HepG2 (cell line): Measurements from ENCODE around the gene ARID5B. TPM values are rescaled to one million over a fixed set of nuclear protein-coding genes. Genes with fewer than 3 reads are reported as not detected.

ENCODE experiments used
- ADNP ChIP-seq: sonication (generic); formaldehyde crosslinking; IDR thresholded peaks from 2 replicates; pipeline ENCODE4 v1.4.0; 2020; ENCODE audit warnings: missing genetic modification reagents
- ATF1 ChIP-seq: IDR thresholded peaks from 2 replicates; pipeline ENCODE4 v1.6.1; 2016; ENCODE audit warnings: mild to moderate bottlenecking, control low read depth
- EP300 ChIP-seq, 3 experiments: sonication (generic) in 1 of 3; formaldehyde crosslinking in 1 of 3; IDR thresholded peaks; 2 replicates each; pipeline versions ENCODE4 v1.5.1 to v1.6.1; 2011 to 2020; ENCODE audit warnings: low read depth in 2 of 3, low read length in 2 of 3, borderline replicate concordance in 1 of 3, improper control_type of control experiment in 1 of 3, mild to moderate bottlenecking in 1 of 3, missing genetic modification reagents in 1 of 3, moderate library complexity in 1 of 3
- FOXA3 ChIP-seq: IDR thresholded peaks from 2 replicates; pipeline ENCODE4 v1.6.1; 2016; ENCODE audit warnings: missing genetic modification reagents, missing compliant biosample characterization
- HOXA9 ChIP-seq: sonication (generic); formaldehyde crosslinking; IDR thresholded peaks from 2 replicates; pipeline ENCODE4 v1.8.1; 2022; ENCODE audit warnings: missing genetic modification reagents, mild to moderate bottlenecking, moderate library complexity, borderline replicate concordance
- MIER3 ChIP-seq: IDR thresholded peaks from 2 replicates; pipeline ENCODE4 v1.6.1; 2016; ENCODE audit warnings: missing compliant biosample characterization, borderline replicate concordance
- TARDBP ChIP-seq: sonication (generic); formaldehyde crosslinking; IDR thresholded peaks from 2 replicates; pipeline ENCODE4 v1.8.0; 2022; ENCODE audit warnings: mild to moderate bottlenecking, missing genetic modification reagents
- THAP11 ChIP-seq: IDR thresholded peaks from 2 replicates; pipeline ENCODE4 v1.6.1; 2016; ENCODE audit warnings: missing biosample characterization, missing genetic modification reagents
- YEATS4 ChIP-seq: sonication (generic); formaldehyde crosslinking; IDR thresholded peaks from 2 replicates; pipeline ENCODE4 v1.4.0; 2020; ENCODE audit warnings: missing genetic modification reagents, borderline replicate concordance
- ZKSCAN1 ChIP-seq: fragments of 150-350 bp; IDR thresholded peaks from 2 replicates; pipeline ENCODE4 v1.6.1; 2014; ENCODE audit warnings: low read length
- ZNF350 ChIP-seq: sonication (generic); formaldehyde crosslinking; IDR thresholded peaks from 2 replicates; pipeline ENCODE4 v1.4.0; 2020; ENCODE audit warnings: mild to moderate bottlenecking, low read depth, missing genetic modification reagents, borderline replicate concordance
- ZNF562 ChIP-seq: sonication (generic); formaldehyde crosslinking; IDR thresholded peaks from 2 replicates; pipeline ENCODE4 v1.8.0; 2022; ENCODE audit warnings: missing genetic modification reagents, borderline replicate concordance
- ZNF652 ChIP-seq: IDR thresholded peaks from 2 replicates; pipeline ENCODE4 v1.6.1; 2016; ENCODE audit warnings: low read depth, borderline replicate concordance
- polyA plus RNA-seq, 8 experiments: library from polyadenylated mRNA; depleted of rRNA in 3 of 8; stranded (reverse) in 7 of 8; unstranded in 1 of 8; fragments of >200 nt; fragmentation: Illumina TruSeq in 4 of 8; extraction: Trizol in 4 of 8; gene quantifications; 2 replicates each; pipeline versions ENCODE4 v1.2.1 to v1.2.3, GENCODE V29; 2011 to 2016; ENCODE audit warnings: low read depth in 4 of 8, missing spikeins in 1 of 8, mixed read lengths in 1 of 8; ENCODE audit not compliant: insufficient read depth in 1 of 8
- total RNA-seq, 5 experiments: library from RNA; depleted of rRNA; stranded (reverse); fragments of >200 nt; fragmentation: Illumina TruSeq; extraction: Trizol; gene quantifications; 2 replicates each; pipeline ENCODE4 v1.2.3, GENCODE V29; 2016; ENCODE audit warnings: low read depth in 1 of 5
- TF ChIP-seq, protein P1 (sequence below), 2 experiments: fragments of 450-650 bp in 1 of 2; sonication (generic) in 1 of 2; formaldehyde crosslinking in 1 of 2; IDR thresholded peaks; 2 replicates each; pipeline versions ENCODE4 v1.6.1 to v1.8.0; 2016 to 2022; ENCODE audit warnings: antibody characterized with exemption in 1 of 2, mild to moderate bottlenecking in 1 of 2, missing genetic modification reagents in 1 of 2
- TF ChIP-seq, protein P2 (sequence below): sonication (generic); formaldehyde crosslinking; IDR thresholded peaks from 2 replicates; pipeline ENCODE4 v1.4.0; 2020; ENCODE audit warnings: missing genetic modification reagents
- TF ChIP-seq, protein P3 (sequence below): IDR thresholded peaks from 2 replicates; pipeline ENCODE4 v1.6.1; 2012; ENCODE audit warnings: low read length, improper control_type of control experiment

The ARID5B gene
- total and polyA plus RNA-seq, 2 of the 13 experiments (the other 11 are each of a cell fraction or from before 2014, with no cell fraction given), result 6.2 to 21.1 TPM

DNA sequence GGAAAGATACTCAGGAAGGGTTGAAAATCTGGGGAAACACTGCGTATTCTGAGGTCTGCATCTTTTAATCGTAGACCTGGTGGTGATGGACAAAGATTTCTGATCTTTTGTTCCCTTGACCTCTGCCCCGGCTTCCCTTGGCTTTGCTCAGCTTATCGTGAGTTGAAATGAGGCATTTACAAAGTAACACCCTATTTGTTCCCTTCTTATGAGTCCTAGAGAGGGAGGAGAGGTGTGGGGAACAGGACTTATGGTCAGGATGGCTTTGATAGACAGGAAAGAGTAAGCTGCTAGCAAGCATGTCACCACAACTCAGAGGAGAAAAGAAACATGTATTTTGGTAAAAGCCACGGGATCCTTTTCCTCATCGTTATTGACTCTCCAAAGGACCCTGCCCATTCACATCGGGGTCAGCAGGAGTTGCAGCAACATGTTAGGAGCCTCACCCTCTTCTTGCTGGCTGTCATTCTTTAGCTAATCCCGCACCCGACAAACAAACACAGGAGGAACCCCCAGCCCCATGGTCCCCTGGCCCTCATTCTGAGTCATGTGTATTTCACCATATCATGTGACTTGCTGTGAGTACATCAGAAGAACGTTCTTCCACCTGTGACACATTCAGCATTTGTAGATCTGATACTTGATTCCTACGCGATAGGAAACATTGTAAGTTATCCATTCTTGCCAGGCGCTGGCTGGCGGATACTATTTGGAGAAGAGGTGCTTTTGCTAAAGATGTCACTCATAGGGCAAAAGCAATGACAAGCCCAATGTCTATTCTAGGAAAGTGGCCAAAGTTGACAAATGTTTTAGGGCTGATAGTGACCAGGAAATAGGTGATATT is 197.0 kb downstream of the ARID5B start (continued):
- TF ChIP-seq, protein P1, sequence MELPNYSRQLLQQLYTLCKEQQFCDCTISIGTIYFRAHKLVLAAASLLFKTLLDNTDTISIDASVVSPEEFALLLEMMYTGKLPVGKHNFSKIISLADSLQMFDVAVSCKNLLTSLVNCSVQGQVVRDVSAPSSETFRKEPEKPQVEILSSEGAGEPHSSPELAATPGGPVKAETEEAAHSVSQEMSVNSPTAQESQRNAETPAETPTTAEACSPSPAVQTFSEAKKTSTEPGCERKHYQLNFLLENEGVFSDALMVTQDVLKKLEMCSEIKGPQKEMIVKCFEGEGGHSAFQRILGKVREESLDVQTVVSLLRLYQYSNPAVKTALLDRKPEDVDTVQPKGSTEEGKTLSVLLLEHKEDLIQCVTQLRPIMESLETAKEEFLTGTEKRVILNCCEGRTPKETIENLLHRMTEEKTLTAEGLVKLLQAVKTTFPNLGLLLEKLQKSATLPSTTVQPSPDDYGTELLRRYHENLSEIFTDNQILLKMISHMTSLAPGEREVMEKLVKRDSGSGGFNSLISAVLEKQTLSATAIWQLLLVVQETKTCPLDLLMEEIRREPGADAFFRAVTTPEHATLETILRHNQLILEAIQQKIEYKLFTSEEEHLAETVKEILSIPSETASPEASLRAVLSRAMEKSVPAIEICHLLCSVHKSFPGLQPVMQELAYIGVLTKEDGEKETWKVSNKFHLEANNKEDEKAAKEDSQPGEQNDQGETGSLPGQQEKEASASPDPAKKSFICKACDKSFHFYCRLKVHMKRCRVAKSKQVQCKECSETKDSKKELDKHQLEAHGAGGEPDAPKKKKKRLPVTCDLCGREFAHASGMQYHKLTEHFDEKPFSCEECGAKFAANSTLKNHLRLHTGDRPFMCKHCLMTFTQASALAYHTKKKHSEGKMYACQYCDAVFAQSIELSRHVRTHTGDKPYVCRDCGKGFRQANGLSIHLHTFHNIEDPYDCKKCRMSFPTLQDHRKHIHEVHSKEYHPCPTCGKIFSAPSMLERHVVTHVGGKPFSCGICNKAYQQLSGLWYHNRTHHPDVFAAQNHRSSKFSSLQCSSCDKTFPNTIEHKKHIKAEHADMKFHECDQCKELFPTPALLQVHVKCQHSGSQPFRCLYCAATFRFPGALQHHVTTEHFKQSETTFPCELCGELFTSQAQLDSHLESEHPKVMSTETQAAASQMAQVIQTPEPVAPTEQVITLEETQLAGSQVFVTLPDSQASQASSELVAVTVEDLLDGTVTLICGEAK (IDR thresholded peaks at IDR 0.05), result no peak
- TF ChIP-seq, protein P1 (CRISPR knock-in tag; IDR thresholded peaks at IDR 0.05), result no peak
- TF ChIP-seq, protein P2, sequence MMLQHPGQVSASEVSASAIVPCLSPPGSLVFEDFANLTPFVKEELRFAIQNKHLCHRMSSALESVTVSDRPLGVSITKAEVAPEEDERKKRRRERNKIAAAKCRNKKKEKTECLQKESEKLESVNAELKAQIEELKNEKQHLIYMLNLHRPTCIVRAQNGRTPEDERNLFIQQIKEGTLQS (CRISPR knock-in tag), result no peak
- TF ChIP-seq EP300 (IDR thresholded peaks at IDR 0.05; ENCODE audit: low read depth in 2 of 2, low read length in 2 of 2) (peak in 1 of 2 experiments; percentile 35; a peak in 2 of 4 replicates), EP300 (CRISPR knock-in tag; IDR thresholded peaks at IDR 0.05; ENCODE audit: borderline replicate concordance) (peak; percentile 53; the same call in 1 of the 2 replicates), YEATS4 (CRISPR knock-in tag) (no peak), ADNP (no peak), THAP11 (no peak), ZNF562 (CRISPR knock-in tag) (no peak), ATF1 (CRISPR knock-in tag) (no peak), ZNF350 (CRISPR knock-in tag) (no peak), ZNF652 (CRISPR knock-in tag) (no peak), HOXA9 (CRISPR knock-in tag) (no peak), TARDBP (CRISPR knock-in tag) (0 out of 2 replicates have a peak, but pooled peaks have one; percentile 39), ZKSCAN1 (no peak), FOXA3 (CRISPR knock-in tag) (peak; percentile 35), MIER3 (no peak)
- TF ChIP-seq, protein P3, sequence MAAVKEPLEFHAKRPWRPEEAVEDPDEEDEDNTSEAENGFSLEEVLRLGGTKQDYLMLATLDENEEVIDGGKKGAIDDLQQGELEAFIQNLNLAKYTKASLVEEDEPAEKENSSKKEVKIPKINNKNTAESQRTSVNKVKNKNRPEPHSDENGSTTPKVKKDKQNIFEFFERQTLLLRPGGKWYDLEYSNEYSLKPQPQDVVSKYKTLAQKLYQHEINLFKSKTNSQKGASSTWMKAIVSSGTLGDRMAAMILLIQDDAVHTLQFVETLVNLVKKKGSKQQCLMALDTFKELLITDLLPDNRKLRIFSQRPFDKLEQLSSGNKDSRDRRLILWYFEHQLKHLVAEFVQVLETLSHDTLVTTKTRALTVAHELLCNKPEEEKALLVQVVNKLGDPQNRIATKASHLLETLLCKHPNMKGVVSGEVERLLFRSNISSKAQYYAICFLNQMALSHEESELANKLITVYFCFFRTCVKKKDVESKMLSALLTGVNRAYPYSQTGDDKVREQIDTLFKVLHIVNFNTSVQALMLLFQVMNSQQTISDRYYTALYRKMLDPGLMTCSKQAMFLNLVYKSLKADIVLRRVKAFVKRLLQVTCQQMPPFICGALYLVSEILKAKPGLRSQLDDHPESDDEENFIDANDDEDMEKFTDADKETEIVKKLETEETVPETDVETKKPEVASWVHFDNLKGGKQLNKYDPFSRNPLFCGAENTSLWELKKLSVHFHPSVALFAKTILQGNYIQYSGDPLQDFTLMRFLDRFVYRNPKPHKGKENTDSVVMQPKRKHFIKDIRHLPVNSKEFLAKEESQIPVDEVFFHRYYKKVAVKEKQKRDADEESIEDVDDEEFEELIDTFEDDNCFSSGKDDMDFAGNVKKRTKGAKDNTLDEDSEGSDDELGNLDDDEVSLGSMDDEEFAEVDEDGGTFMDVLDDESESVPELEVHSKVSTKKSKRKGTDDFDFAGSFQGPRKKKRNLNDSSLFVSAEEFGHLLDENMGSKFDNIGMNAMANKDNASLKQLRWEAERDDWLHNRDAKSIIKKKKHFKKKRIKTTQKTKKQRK, result no peak
